Upper lobe of right lung (tissue), 1 donor: ENCODE results near the gene CLEC4C. TPM values are rescaled to one million over a fixed set of nuclear protein-coding genes. Genes with fewer than 3 reads are reported as not detected.

ENCODE experiments used
- ATAC-seq: fragments of 200-7000 bp; cut with Tn5 transposase; one replicate; pipeline ENCODE4 v1.9.1; 2020; ENCODE audit warnings: mild to moderate bottlenecking, moderate library complexity
- DNase-seq: peaks from one replicate; pipeline ENCODE4 v3.0.0-alpha.2; 2020
- H3K27ac ChIP-seq: fragments of 200-600 bp; one replicate; pipeline ENCODE4 v1.8.0; 2022
- H3K27me3 ChIP-seq: fragments of 200-600 bp; one replicate; pipeline ENCODE4 v1.8.0; 2022; ENCODE audit warnings: mild to moderate bottlenecking
- H3K36me3 ChIP-seq: fragments of 200-600 bp; one replicate; pipeline ENCODE4 v1.8.0; 2022
- H3K4me1 ChIP-seq: fragments of 200-600 bp; one replicate; pipeline ENCODE4 v1.8.0; 2022
- H3K4me3 ChIP-seq: fragments of 200-600 bp; one replicate; pipeline ENCODE4 v1.8.0; 2022; ENCODE audit warnings: mild to moderate bottlenecking
- H3K9me3 ChIP-seq: fragments of 200-600 bp; one replicate; pipeline ENCODE4 v1.8.0; 2022
- CTCF ChIP-seq: fragments of 200-600 bp; IDR thresholded peaks from one replicate; pipeline ENCODE4 v1.8.0; 2022; ENCODE audit warnings: antibody characterized with exemption
- intact Hi-C: fragments of 100-400 bp; cut with DNase I; formaldehyde crosslinking; loops from one replicate; pipeline ENCODE4 v1.11.0; 2022
- total RNA-seq: library from RNA; stranded (reverse); fragmentation: NEBNext Ultra II Directional; extraction: Animal tissue kit (Norgen Biotek cat#: 25700); gene quantifications from one replicate; pipeline ENCODE4 v1.2.1, GENCODE V29; 2021
- donor health status: DM: no; HTN: yes; CAD: no; lungs with severe emphysema.

CLEC4C gene
- total RNA-seq, 1 donor from 2014 or later = not detected

DNA sequence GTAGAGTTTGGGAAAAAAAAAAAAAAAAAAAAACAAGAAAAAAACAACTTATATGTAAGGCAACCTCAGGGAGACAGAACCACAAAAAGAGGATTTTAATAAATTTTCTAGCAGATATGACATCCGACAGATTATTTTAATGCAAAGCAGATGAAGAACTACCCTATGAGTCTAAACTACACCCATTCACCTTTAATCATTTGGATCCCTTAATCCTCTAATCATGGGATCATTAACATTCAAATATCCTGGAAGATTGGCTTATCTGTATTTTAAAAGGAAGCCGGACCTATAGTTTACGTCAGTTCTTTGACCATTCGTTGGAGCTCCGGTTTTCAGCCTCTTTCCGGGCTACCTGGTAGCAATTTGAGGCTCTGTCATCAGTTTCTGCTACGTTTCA lies 36.0 kb downstream of the CLEC4C start, which contains the start of gene DPPA3:
Gene DPPA3, plus strand, starts transcription at position 301 of the 400 bp plus-strand sequence. CDS start 138 bp downstream, outside the sequence.
- H3K9me3 ChIP-seq = no peaks in the 10 kb centered on the region
- no peak within 1 kb of the TSS for H3K27ac ChIP-seq
- ATAC-seq = no peak
- intact Hi-C loops = no loop called here
- no peaks in the 10 kb centered on the region for H3K36me3 ChIP-seq
- H3K4me1 ChIP-seq = no peaks in the 10 kb centered on the region
- TF ChIP-seq CTCF = no peak
- no peak within 1 kb of the TSS for H3K4me3 ChIP-seq
- DNase-seq = no peak
- H3K27me3 ChIP-seq = no peaks in the 10 kb centered on the region

DNA sequence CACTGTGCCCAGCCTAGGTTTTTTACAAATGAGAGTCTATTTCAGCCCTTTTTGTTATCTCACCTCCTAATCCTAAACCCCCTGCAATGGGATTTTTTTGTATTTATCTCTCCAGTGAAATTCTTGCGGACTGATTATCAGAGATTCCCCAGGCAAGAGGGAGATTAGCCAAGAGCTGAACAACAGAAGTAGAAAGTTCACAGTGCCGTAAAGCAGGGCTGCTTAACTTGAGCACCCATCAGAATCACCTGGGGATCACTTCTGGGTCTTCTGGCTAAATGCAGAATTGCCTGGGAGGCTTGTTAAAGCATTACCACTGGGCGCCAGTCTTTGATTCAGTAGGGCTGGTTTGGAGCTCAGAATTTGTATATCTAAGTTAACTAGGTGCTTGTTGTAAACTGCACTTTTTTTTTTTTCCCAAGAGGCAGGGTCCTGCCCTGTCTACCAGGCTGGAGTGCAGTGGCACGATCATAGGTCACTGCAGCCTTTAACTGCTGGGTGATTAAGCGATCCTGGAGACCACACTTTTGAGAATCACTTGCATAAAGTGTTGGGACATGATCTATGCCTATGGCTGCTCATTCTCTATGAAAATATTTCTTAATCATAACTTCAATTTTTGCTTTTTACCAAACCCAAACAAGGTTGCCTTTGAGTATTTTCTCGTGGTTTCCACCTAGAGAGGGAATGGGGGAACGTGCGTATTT lies 37.1 kb downstream of the CLEC4C start:
- H3K36me3 ChIP-seq = no peaks in the 10 kb centered on the region
- no peak overlapping the region for H3K27ac ChIP-seq
- no peaks in the 10 kb centered on the region for H3K4me1 ChIP-seq
- DNase-seq (no peak), ATAC-seq (no peak)
- no peak for TF ChIP-seq CTCF
- H3K27me3 ChIP-seq = no peaks in the 10 kb centered on the region
- intact Hi-C loops = no loop called here
- H3K4me3 ChIP-seq = no peak overlapping the region
- H3K9me3 ChIP-seq = no peaks in the 10 kb centered on the region

DNA sequence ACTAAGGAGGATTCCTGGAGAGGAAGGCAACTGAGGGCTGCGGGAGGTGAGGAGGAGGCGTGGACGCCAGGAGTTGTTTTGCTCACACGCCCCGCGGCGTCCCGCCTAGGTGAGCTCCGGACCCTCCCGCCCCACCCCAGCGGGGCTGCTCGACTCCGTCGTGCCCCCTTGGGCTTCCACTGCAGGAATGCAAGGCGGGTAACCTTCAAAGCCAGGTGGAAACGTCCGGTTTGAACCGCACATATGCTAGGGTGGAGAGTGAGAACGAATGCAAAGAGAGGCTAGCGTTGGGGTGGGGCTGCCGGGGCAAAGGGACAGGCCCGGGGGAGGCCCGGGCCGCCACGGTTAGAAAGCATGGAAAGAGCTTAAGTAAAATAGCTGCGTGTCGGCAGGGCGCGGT lies 41.3 kb downstream of the CLEC4C start:
- Histone ChIP-seq H3K27ac (no peak overlapping the region), H3K4me3 (no peak overlapping the region), H3K27me3 (no peaks in the 10 kb centered on the region), H3K9me3 (no peaks in the 10 kb centered on the region), H3K4me1 (no peaks in the 10 kb centered on the region), H3K36me3 (no peaks in the 10 kb centered on the region)
- no peak for ATAC-seq
- no peak for DNase-seq
- intact Hi-C loops = no loop called here
- TF ChIP-seq CTCF = no peak

- no peak for DNase-seq
- ATAC-seq = peak; percentile 56
- TF ChIP-seq CTCF = no peak
- H3K27me3 ChIP-seq = no peaks in the 10 kb centered on the region
- no peak within 1 kb of the TSS for H3K4me3 ChIP-seq
- intact Hi-C loops = no loop called here
- H3K9me3 ChIP-seq = no peaks in the 10 kb centered on the region
- H3K27ac ChIP-seq = no peak within 1 kb of the TSS
- H3K36me3 ChIP-seq = no peaks in the 10 kb centered on the region
- peaks cover 14% of the 10 kb centered on the region for H3K4me1 ChIP-seq
These were observed 51.5 kb downstream of the CLEC4C start, which contains the start of gene GDF3 for GRCh38 chr12:7695566-7696197. GDF3 (minus strand) TSS chr12:7695775; CDS start chr12:7695728, 47 bp downstream.

GRCh38 chr12:7695237-7695560 lies 52.0 kb downstream of the CLEC4C start:
- Histone ChIP-seq H3K4me3 (no peak overlapping the region), H3K36me3 (no peaks in the 10 kb centered on the region)
- intact Hi-C loops = no loop called here

More at GRCh38 chr12:7695237-7695560, 52.0 kb downstream of the CLEC4C start:
- Histone ChIP-seq H3K27ac (no peak overlapping the region), H3K4me1 (peaks cover 14% of the 10 kb centered on the region), H3K9me3 (no peaks in the 10 kb centered on the region), H3K27me3 (no peaks in the 10 kb centered on the region)
- DNase-seq (no peak), ATAC-seq (no peak)
- TF ChIP-seq CTCF = no peak
